Heart left ventricle (tissue), 13 donors: ENCODE results near the gene LIPC.

ENCODE experiments used
- CTCF ChIP-seq, 12 donors: fragments of 200-600 bp; sonication (generic) in 4 of 12; IDR thresholded peaks; one replicate each; pipeline versions ENCODE4 v1.5.0 to v1.8.0; 2018 to 2022; ENCODE audit warnings: antibody characterized with exemption in 12 of 12, mild to moderate bottlenecking in 5 of 12
- POLR2A ChIP-seq, 2 donors: fragments of 450-650 bp; IDR thresholded peaks; one replicate each; pipeline ENCODE4 v1.6.1; 2017; ENCODE audit warnings: antibody characterized with exemption in 2 of 2, mild to moderate bottlenecking in 2 of 2, moderate library complexity in 2 of 2
- donor health status: ischemic (EF 13 %, LVEDD 7.1; RV severe dilation, severe dysfunction).
- donor health status: DM: no; HTN: yes; CAD: no.
- donor health status: DM: no; HTN: no; CAD: no.
- donor health status: ischemic (EF 25% LVEDD 6.9; RV normal size, moderate dysfunction).
- donor health status: ischemic (EF 25% LVEDD 5.7; RV mildly dilated, moderate dysfunction).
- donor health status: ischemic (EF 35%, LVEDD 5.7; RV mildly dilated, moderate dysfunction).
- donor health status: nonischemic (EF 11% LVEDD 7.7; RV severe dilation, severe dysfunction).
- donor health status: DM: yes; HTN: yes; CAD: no.
- donor health status: PGD.
- donor health status: ischemic (EF 29% LVEDD 5.4; RV normal size, mild dysfunction).
- donor health status: nonischemic (EF 23%, LVEDD 6.1; RV moderate dilation, normal function).

GRCh38 chr15:58452775-58453174, 21.0 kb downstream of the LIPC start:
- TF ChIP-seq CTCF (IDR thresholded peaks at IDR 0.05) (no peak), POLR2A (IDR thresholded peaks at IDR 0.05) (no peak)
